ENCODE measurements around the gene SCN8A.

SCN8A gene

GRCh38 chr12:51798501-51798900 is 207.5 kb downstream of the SCN8A start:
- H3K4me3 ChIP-seq (ENCODE audit: low read depth, low read length): no peak overlapping the region
- no peaks in the 10 kb centered on the region for H3K27me3 ChIP-seq (ENCODE audit: insufficient read depth, low read depth, severe bottlenecking)
- no peak for DNase-seq
- TF ChIP-seq CTCF (IDR thresholded peaks at IDR 0.05; ENCODE audit: low read depth, low read length): no peak
- peaks cover 11% of the 10 kb centered on the region for H3K36me3 ChIP-seq
- no peaks in the 10 kb centered on the region for H3K9me3 ChIP-seq (ENCODE audit: severe bottlenecking)
- no peak overlapping the region for H3K27ac ChIP-seq

GRCh38 chr12:51801027-51801426 is 210.0 kb downstream of the SCN8A start:
- no peak overlapping the region for H3K4me3 ChIP-seq (ENCODE audit: low read depth, low read length)
- H3K27ac ChIP-seq: no peak overlapping the region
- DNase-seq: no peak
- no peaks in the 10 kb centered on the region for H3K9me3 ChIP-seq (ENCODE audit: severe bottlenecking)
- no peak for TF ChIP-seq CTCF (IDR thresholded peaks at IDR 0.05; ENCODE audit: low read depth, low read length)
- no peaks in the 10 kb centered on the region for H3K27me3 ChIP-seq (ENCODE audit: insufficient read depth, low read depth, severe bottlenecking)
- peaks cover 2% of the 10 kb centered on the region for H3K36me3 ChIP-seq

- DNase-seq: no peak
- Histone ChIP-seq H3K27me3 (ENCODE audit: insufficient read depth, low read depth, severe bottlenecking) (no peaks in the 10 kb centered on the region), H3K27ac (no peak overlapping the region), H3K36me3 (peaks cover 4% of the 10 kb centered on the region; the same call in 1 of the 2 replicates), H3K9me3 (ENCODE audit: severe bottlenecking) (no peaks in the 10 kb centered on the region), H3K4me3 (ENCODE audit: low read depth, low read length) (no peak overlapping the region)
- TF ChIP-seq CTCF (IDR thresholded peaks at IDR 0.05; ENCODE audit: low read depth, low read length): no peak
Measured at GRCh38 chr12:51806896-51807295, 215.9 kb downstream of the SCN8A start.

- DNase-seq: no peak
Measured at GRCh38 chr12:51809193-51809592, 218.2 kb downstream of the SCN8A start.

GRCh38 chr12:51811203-51812202 is 220.5 kb downstream of the SCN8A start:
- no peaks in the 10 kb centered on the region for H3K27me3 ChIP-seq (ENCODE audit: insufficient read depth, low read depth, severe bottlenecking)
- no peak for TF ChIP-seq CTCF (IDR thresholded peaks at IDR 0.05; ENCODE audit: low read depth, low read length)
- H3K9me3 ChIP-seq (ENCODE audit: severe bottlenecking): no peaks in the 10 kb centered on the region
- H3K4me3 ChIP-seq (ENCODE audit: low read depth, low read length): no peak overlapping the region
- peaks cover 3% of the 10 kb centered on the region; the same call in 1 of the 2 replicates for H3K36me3 ChIP-seq
- no peak for DNase-seq
- no peak overlapping the region for H3K27ac ChIP-seq

More at GRCh38 chr12:51809193-51809592, 218.2 kb downstream of the SCN8A start:
- TF ChIP-seq CTCF (IDR thresholded peaks at IDR 0.05; ENCODE audit: low read depth, low read length): no peak
- H3K36me3 ChIP-seq: peaks cover 4% of the 10 kb centered on the region; the same call in 1 of the 2 replicates
- no peak overlapping the region for H3K27ac ChIP-seq
- H3K27me3 ChIP-seq (ENCODE audit: insufficient read depth, low read depth, severe bottlenecking): no peaks in the 10 kb centered on the region
- no peak overlapping the region for H3K4me3 ChIP-seq (ENCODE audit: low read depth, low read length)
- H3K9me3 ChIP-seq (ENCODE audit: severe bottlenecking): no peaks in the 10 kb centered on the region
